ENCODE results near the gene SIVA1. TPM values are rescaled to one million over a fixed set of nuclear protein-coding genes. Genes with fewer than 3 reads are reported as not detected.

The SIVA1 gene
- total and polyA plus RNA-seq, 9 of the 15 experiments (the other 6 are each of a cell fraction or from before 2014, with no cell fraction given) = 4.2 to 186 (median 54.2) TPM

DNA sequence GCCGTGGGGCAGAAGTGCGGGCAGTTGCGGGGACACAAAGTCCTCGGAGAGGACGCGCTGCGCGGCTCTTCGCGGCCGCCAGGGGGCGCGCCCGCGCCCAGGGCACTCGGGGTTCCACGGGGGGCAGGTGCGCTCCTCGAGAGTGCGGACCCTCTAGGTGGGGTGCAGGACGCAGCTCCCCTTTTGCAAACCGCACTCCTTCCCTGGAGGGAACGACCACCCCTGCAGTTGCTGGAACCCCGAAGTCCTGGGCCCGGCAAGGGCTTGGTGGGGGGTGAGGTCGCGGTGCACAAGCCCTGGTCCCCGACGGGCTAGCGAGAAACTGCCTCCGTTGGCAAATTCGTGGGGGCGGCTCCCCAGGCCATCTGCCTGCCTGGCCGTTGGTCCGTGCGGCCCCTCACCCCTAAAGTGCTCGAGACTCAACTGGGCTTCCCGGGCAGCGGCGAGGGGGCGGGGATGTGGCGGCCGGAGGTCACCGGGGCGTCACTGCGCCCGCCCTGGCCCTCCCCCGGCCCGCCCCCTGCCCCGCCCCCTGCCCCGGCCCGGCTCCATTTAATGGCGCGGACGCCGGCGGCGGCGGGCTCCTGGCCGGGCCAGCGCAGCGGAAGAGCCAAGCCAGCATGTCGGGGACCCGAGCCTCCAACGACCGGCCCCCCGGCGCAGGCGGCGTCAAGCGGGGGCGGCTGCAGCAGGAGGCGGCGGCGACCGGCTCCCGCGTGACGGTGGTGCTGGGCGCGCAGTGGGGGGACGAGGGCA, 29.1 kb upstream of the SIVA1 start, which contains the start of gene ADSS1 (continued):
- TF ChIP-seq RAD21 (CRISPR knock-in tag; conservative IDR thresholded peaks at IDR 0.05 in 1 of 2, IDR thresholded peaks at IDR 0.05 in 1 of 2) = peak in 1 of 2 experiments; percentile 40; a peak in 3 of 4 replicates
- peak; percentile 75 for TF ChIP-seq FIP1L1 (IDR thresholded peaks at IDR 0.05; ENCODE audit: low read depth, low read length, poor library complexity, severe bottlenecking)
- TF ChIP-seq, protein P1, sequence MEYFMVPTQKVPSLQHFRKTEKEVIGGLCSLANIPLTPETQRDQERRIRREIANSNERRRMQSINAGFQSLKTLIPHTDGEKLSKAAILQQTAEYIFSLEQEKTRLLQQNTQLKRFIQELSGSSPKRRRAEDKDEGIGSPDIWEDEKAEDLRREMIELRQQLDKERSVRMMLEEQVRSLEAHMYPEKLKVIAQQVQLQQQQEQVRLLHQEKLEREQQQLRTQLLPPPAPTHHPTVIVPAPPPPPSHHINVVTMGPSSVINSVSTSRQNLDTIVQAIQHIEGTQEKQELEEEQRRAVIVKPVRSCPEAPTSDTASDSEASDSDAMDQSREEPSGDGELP (CRISPR knock-in tag; IDR thresholded peaks at IDR 0.05; ENCODE audit: borderline replicate concordance) = no peak; the same call in 1 of the 2 replicates
- no peak for TF ChIP-seq HDGF (IDR thresholded peaks at IDR 0.05)
- TF ChIP-seq SOX6 (IDR thresholded peaks at IDR 0.05) = no peak
- TF ChIP-seq DACH1 (IDR thresholded peaks at IDR 0.05; ENCODE audit: partially characterized antibody) = no peak
- 0 out of 2 replicates have a peak, but pooled peaks have one; percentile 18 for TF ChIP-seq BHLHE40 (IDR thresholded peaks at IDR 0.05; ENCODE audit: low read length)
- TF ChIP-seq FOXK1 (CRISPR knock-in tag; IDR thresholded peaks at IDR 0.05; ENCODE audit: borderline replicate concordance) = no peak
- 0 out of 2 replicates have a peak, but pooled peaks have one; percentile 26 for TF ChIP-seq SMARCA4 (IDR thresholded peaks at IDR 0.05)
- TF ChIP-seq POLR2AphosphoS2 (IDR thresholded peaks at IDR 0.05; ENCODE audit: low read length) = no peak
- 0 out of 2 replicates have a peak, but pooled peaks have one; percentile 24 for TF ChIP-seq CREM (IDR thresholded peaks at IDR 0.05; ENCODE audit: low read depth)
- peak; percentile 74; the same call in 1 of the 2 replicates for TF ChIP-seq RB1 (IDR thresholded peaks at IDR 0.05; ENCODE audit: low read depth)
- TF ChIP-seq, protein P2, sequence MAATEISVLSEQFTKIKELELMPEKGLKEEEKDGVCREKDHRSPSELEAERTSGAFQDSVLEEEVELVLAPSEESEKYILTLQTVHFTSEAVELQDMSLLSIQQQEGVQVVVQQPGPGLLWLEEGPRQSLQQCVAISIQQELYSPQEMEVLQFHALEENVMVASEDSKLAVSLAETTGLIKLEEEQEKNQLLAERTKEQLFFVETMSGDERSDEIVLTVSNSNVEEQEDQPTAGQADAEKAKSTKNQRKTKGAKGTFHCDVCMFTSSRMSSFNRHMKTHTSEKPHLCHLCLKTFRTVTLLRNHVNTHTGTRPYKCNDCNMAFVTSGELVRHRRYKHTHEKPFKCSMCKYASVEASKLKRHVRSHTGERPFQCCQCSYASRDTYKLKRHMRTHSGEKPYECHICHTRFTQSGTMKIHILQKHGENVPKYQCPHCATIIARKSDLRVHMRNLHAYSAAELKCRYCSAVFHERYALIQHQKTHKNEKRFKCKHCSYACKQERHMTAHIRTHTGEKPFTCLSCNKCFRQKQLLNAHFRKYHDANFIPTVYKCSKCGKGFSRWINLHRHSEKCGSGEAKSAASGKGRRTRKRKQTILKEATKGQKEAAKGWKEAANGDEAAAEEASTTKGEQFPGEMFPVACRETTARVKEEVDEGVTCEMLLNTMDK (IDR thresholded peaks at IDR 0.05; ENCODE audit: borderline replicate concordance, insufficient read depth, low read depth, low read length, poor library complexity, severe bottlenecking) = peak; percentile 68
- TF ChIP-seq ZNF551 (CRISPR knock-in tag; IDR thresholded peaks at IDR 0.05) = no peak
- TF ChIP-seq, protein P3, sequence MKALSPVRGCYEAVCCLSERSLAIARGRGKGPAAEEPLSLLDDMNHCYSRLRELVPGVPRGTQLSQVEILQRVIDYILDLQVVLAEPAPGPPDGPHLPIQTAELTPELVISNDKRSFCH (CRISPR knock-in tag; IDR thresholded peaks at IDR 0.05) = no peak
- TF ChIP-seq, protein P3 (tag; IDR thresholded peaks at IDR 0.05) = peak; percentile 39; the same call in 1 of the 2 replicates
- TF ChIP-seq ZFX (CRISPR knock-in tag; IDR thresholded peaks at IDR 0.05) = peak; percentile 31; the same call in 1 of the 2 replicates
- TF ChIP-seq HDAC8 (tag; IDR thresholded peaks at IDR 0.05) = no peak
- no peak for TF ChIP-seq TAF15 (IDR thresholded peaks at IDR 0.05; ENCODE audit: low read depth, low read length)
- peak; percentile 59; the same call in 1 of the 2 replicates for TF ChIP-seq SAFB (IDR thresholded peaks at IDR 0.05; ENCODE audit: borderline replicate concordance, low read depth, low read length)
- TF ChIP-seq NR2C1 (IDR thresholded peaks at IDR 0.05) = peak; percentile 42; the same call in 1 of the 2 replicates
- TF ChIP-seq NR2C1 (tag; IDR thresholded peaks at IDR 0.05) = peak; percentile 30; the same call in 1 of the 2 replicates
- TF ChIP-seq TBP (optimal IDR thresholded peaks at IDR 0.05; ENCODE audit: low read depth, low read length) = peak; percentile 51
- peak; percentile 35; the same call in 1 of the 2 replicates for TF ChIP-seq C11orf30 (IDR thresholded peaks at IDR 0.05; ENCODE audit: low read depth)

Data from K562 (cell line).